Esophagus muscularis mucosa (tissue), 2 donors: ENCODE data around the gene DAPK1.

Experiments
- EP300 ChIP-seq: sonication (generic); formaldehyde crosslinking; IDR thresholded peaks from one replicate; pipeline ENCODE4 v1.6.1; 2017; ENCODE audit warnings: antibody characterized with exemption
- POLR2A ChIP-seq: fragments of 450-650 bp; IDR thresholded peaks from one replicate; pipeline ENCODE4 v1.6.1; 2017; ENCODE audit warnings: antibody characterized with exemption, moderate library complexity, mild to moderate bottlenecking, low read depth

- TF ChIP-seq EP300 (no peak), POLR2A (no peak)
These were observed 71.4 kb downstream of the DAPK1 start for GRCh38 chr9:87569008-87569509.
